T-cell (primary cell): ENCODE measurements around the gene MAP2. TPM values are rescaled to one million over a fixed set of nuclear protein-coding genes. Genes with fewer than 3 reads are reported as not detected.

ENCODE experiments used
- ATAC-seq, 4 experiments: fragments of 200-7000 bp in 3 of 4; fragments of 150-1000 bp in 1 of 4; cut with Tn5 transposase; replicated peaks in 1 of 4; 1 replicate in 3 of 4; 2 replicates in 1 of 4; pipeline ENCODE4 v1.10.0; 2021; ENCODE audit warnings: moderate library complexity in 3 of 4, mild to moderate bottlenecking in 2 of 4, moderate number of reproducible peaks in 1 of 4
- CTCF ChIA-PET, 2 donors: fragments of 300-600 bp; sonication (Branson Sonifier 250); formaldehyde crosslinking; loops; one replicate each; lab custom pipeline; 2022; ENCODE audit warnings: antibody characterized with exemption in 2 of 2; lab: Charles Lee
- POLR2A ChIA-PET, 2 donors: fragments of 300-600 bp; sonication (Branson Sonifier 250); formaldehyde crosslinking; loops; one replicate each; lab custom pipeline; 2022; ENCODE audit warnings: antibody characterized with exemption in 2 of 2; lab: Charles Lee
- DNase-seq, 35 experiments: peaks; one replicate each; pipeline versions ENCODE4 v3.0.0 to v3.0.0-alpha.2; 2013 to 2023
- H3K27ac ChIP-seq: one replicate; pipeline ENCODE4 v1.5.1; 2013; ENCODE audit warnings: low read length
- H3K27me3 ChIP-seq, 2 experiments: replicated peaks in 1 of 2; 1 replicate in 1 of 2; 2 replicates in 1 of 2; pipeline versions ENCODE4 v1.6.1 to v1.7.0; 2013; ENCODE audit warnings: low read length in 1 of 2, mixed read lengths in 1 of 2; ENCODE audit not compliant: control insufficient read depth in 2 of 2, insufficient read depth in 2 of 2; ENCODE audit errors: extremely low read depth in 1 of 2
- H3K36me3 ChIP-seq, 2 donors: 1 replicate in 1 of 2; 2 replicates in 1 of 2; pipeline versions ENCODE4 v1.6.1 to v1.7.0; 2013; ENCODE audit warnings: low read length in 1 of 2; ENCODE audit not compliant: control insufficient read depth in 2 of 2, insufficient read depth in 1 of 2; ENCODE audit errors: extremely low read depth in 1 of 2
- H3K4me1 ChIP-seq, 2 experiments: 1 replicate in 1 of 2; 2 replicates in 1 of 2; pipeline versions ENCODE4 v1.6.1 to v1.7.0; 2013; ENCODE audit warnings: low read length in 2 of 2, mixed read lengths in 1 of 2; ENCODE audit not compliant: insufficient read depth in 2 of 2, control insufficient read depth in 1 of 2; ENCODE audit errors: extremely low read depth in 1 of 2
- H3K4me3 ChIP-seq, 2 donors: 1 replicate in 1 of 2; 2 replicates in 1 of 2; pipeline versions ENCODE4 v1.5.1 to v1.7.0; 2013; ENCODE audit warnings: mild to moderate bottlenecking in 2 of 2, low read length in 1 of 2, moderate library complexity in 1 of 2; ENCODE audit not compliant: control insufficient read depth in 1 of 2; ENCODE audit errors: extremely low read depth in 1 of 2
- H3K9me3 ChIP-seq: 2 replicates; pipeline ENCODE4 v1.7.0; 2013
- H3K27ac Mint-ChIP-seq, 2 donors: one replicate each; pipeline ENCODE4 v1.8.0; 2020 to 2021; ENCODE audit warnings: mild to moderate bottlenecking in 2 of 2, mixed read lengths in 2 of 2
- H3K27me3 Mint-ChIP-seq, 2 donors: one replicate each; pipeline ENCODE4 v1.8.0; 2021 to 2022; ENCODE audit warnings: mixed read lengths in 2 of 2
- H3K36me3 Mint-ChIP-seq: one replicate; pipeline ENCODE4 v1.8.0; 2021; ENCODE audit warnings: mixed read lengths
- H3K4me1 Mint-ChIP-seq, 3 donors: one replicate each; pipeline ENCODE4 v1.8.0; 2020 to 2022; ENCODE audit warnings: mixed read lengths in 3 of 3, mild to moderate bottlenecking in 1 of 3
- H3K4me3 Mint-ChIP-seq, 3 donors: one replicate each; pipeline ENCODE4 v1.8.0; 2020 to 2022; ENCODE audit warnings: mild to moderate bottlenecking in 3 of 3, mixed read lengths in 3 of 3, moderate library complexity in 3 of 3
- H3K9me3 Mint-ChIP-seq, 3 donors: one replicate each; pipeline ENCODE4 v1.8.0; 2020 to 2022; ENCODE audit warnings: mixed read lengths in 3 of 3
- WGBS: methylation state at CpG from one replicate; pipeline ENCODE4 v1.1.5; 2013; ENCODE audit warnings: missing lambda C conversion rate; ENCODE audit not compliant: insufficient coverage; 5-methylcytosine and 5-hydroxymethylcytosine counted together
- total RNA-seq, 35 experiments: library from RNA in 6 of 35; stranded (reverse) in 6 of 35; fragments of 120-200 nt in 1 of 35; gene quantifications; one replicate each; pipeline versions ENCODE4 v1.2.1 to v1.2.4 and lab custom pipeline; 2013 to 2026

MAP2 gene
- total RNA-seq, 5 donors from 2014 or later (not counting 1 experiment from before 2014, with no cell fraction given): 0.35 to 0.86 (median 0.46) TPM

GRCh38 chr2:209560911-209561310 is 137.1 kb downstream of the MAP2 start:
- peaks cover 0 to 3% of the 10 kb centered on the region in 2 donors for H3K27me3 Mint-ChIP-seq
- no peak overlapping the region for H3K27ac Mint-ChIP-seq
- ChIA-PET CTCF (no interaction called here), POLR2A (no interaction called here)
- no peak for DNase-seq
- H3K4me3 Mint-ChIP-seq: no peak overlapping the region
- Histone ChIP-seq H3K4me3 (no peak overlapping the region), H3K27me3 (no peaks in the 10 kb centered on the region), H3K4me1 (no peaks in the 10 kb centered on the region), H3K36me3 (no peaks in the 10 kb centered on the region), H3K27ac (no peak overlapping the region), H3K9me3 (no peaks in the 10 kb centered on the region)
- no peaks in the 10 kb centered on the region for H3K36me3 Mint-ChIP-seq
- ATAC-seq: no peak
- WGBS: 83% methylated on average over 1 of the region's 3 CpGs
- H3K9me3 Mint-ChIP-seq: no peaks in the 10 kb centered on the region
- H3K4me1 Mint-ChIP-seq: no peaks in the 10 kb centered on the region

GRCh38 chr2:209563453-209563852 is 139.6 kb downstream of the MAP2 start:
- no peaks in the 10 kb centered on the region for H3K36me3 Mint-ChIP-seq
- Histone ChIP-seq H3K27ac (no peak overlapping the region), H3K36me3 (no peaks in the 10 kb centered on the region), H3K4me3 (no peak overlapping the region), H3K27me3 (no peaks in the 10 kb centered on the region), H3K9me3 (no peaks in the 10 kb centered on the region), H3K4me1 (no peaks in the 10 kb centered on the region)
- no peak for DNase-seq
- H3K4me1 Mint-ChIP-seq: no peaks in the 10 kb centered on the region
- POLR2A ChIA-PET: no interaction called here
- H3K9me3 Mint-ChIP-seq: no peaks in the 10 kb centered on the region
- no peak overlapping the region for H3K4me3 Mint-ChIP-seq
- ATAC-seq: no peak
- CTCF ChIA-PET: no interaction called here
- H3K27me3 Mint-ChIP-seq: peaks cover 0 to 3% of the 10 kb centered on the region in 2 donors
- 77% methylated on average over 3 of the region's 5 CpGs for WGBS
- H3K27ac Mint-ChIP-seq: no peak overlapping the region

- Histone ChIP-seq H3K27me3 (no peaks in the 10 kb centered on the region), H3K36me3 (no peaks in the 10 kb centered on the region), H3K4me3 (no peak overlapping the region), H3K27ac (no peak overlapping the region), H3K4me1 (no peaks in the 10 kb centered on the region), H3K9me3 (no peaks in the 10 kb centered on the region)
- DNase-seq (no peak), ATAC-seq (no peak)
- Mint-ChIP-seq H3K4me1 (no peaks in the 10 kb centered on the region), H3K36me3 (no peaks in the 10 kb centered on the region), H3K4me3 (no peak overlapping the region), H3K9me3 (no peaks in the 10 kb centered on the region), H3K27me3 (peaks cover 0 to 3% of the 10 kb centered on the region in 2 donors), H3K27ac (no peak overlapping the region)
- ChIA-PET POLR2A (no interaction called here), CTCF (no interaction called here)
- 83% methylated on average over 1 of the region's 3 CpGs for WGBS
Observed at GRCh38 chr2:209564816-209565215, 141.0 kb downstream of the MAP2 start.

GRCh38 chr2:209565896-209566582 is 142.2 kb downstream of the MAP2 start:
- POLR2A ChIA-PET: no interaction called here
- no peak overlapping the region for H3K4me3 Mint-ChIP-seq
- no peaks in the 10 kb centered on the region for H3K27me3 ChIP-seq
- DNase-seq (no peak), ATAC-seq (no peak)
- H3K4me3 ChIP-seq: no peak overlapping the region
- no peaks in the 10 kb centered on the region for H3K36me3 Mint-ChIP-seq
- no peak overlapping the region for H3K27ac ChIP-seq
- no peak overlapping the region for H3K27ac Mint-ChIP-seq
- H3K27me3 Mint-ChIP-seq: no peaks in the 10 kb centered on the region
- H3K4me1 ChIP-seq: no peaks in the 10 kb centered on the region
- H3K9me3 ChIP-seq: no peaks in the 10 kb centered on the region
- WGBS: 67% methylated on average over 1 of the region's 7 CpGs
- H3K36me3 ChIP-seq: no peaks in the 10 kb centered on the region
- H3K4me1 Mint-ChIP-seq: no peaks in the 10 kb centered on the region
- H3K9me3 Mint-ChIP-seq: no peaks in the 10 kb centered on the region
- CTCF ChIA-PET: interaction anchor here in 1 of 2 donors (0.5 to 0.6 kb wide), 2 partner anchors 222 to 1253 kb away, joined by 3 read pairs; no protein-coding TSS in a partner anchor

- no CpG with 5 or more reads among the region's 1 CpG for WGBS
- Histone ChIP-seq H3K9me3 (no peaks in the 10 kb centered on the region), H3K36me3 (no peaks in the 10 kb centered on the region), H3K4me1 (no peaks in the 10 kb centered on the region), H3K27ac (no peak overlapping the region), H3K4me3 (no peak overlapping the region), H3K27me3 (no peaks in the 10 kb centered on the region)
- no peak overlapping the region for H3K27ac Mint-ChIP-seq
- ATAC-seq (no peak), DNase-seq (no peak)
- POLR2A ChIA-PET: no interaction called here
- H3K27me3 Mint-ChIP-seq: no peaks in the 10 kb centered on the region
- no peak overlapping the region for H3K4me3 Mint-ChIP-seq
- no peaks in the 10 kb centered on the region for H3K4me1 Mint-ChIP-seq
- CTCF ChIA-PET: no interaction called here
- H3K9me3 Mint-ChIP-seq: no peaks in the 10 kb centered on the region
- H3K36me3 Mint-ChIP-seq: no peaks in the 10 kb centered on the region
Observed at GRCh38 chr2:209570194-209570593, 146.3 kb downstream of the MAP2 start.

- ChIA-PET CTCF (no interaction called here), POLR2A (no interaction called here)
- Histone ChIP-seq H3K36me3 (no peaks in the 10 kb centered on the region), H3K4me3 (no peak overlapping the region), H3K9me3 (no peaks in the 10 kb centered on the region), H3K27ac (no peak overlapping the region), H3K27me3 (no peaks in the 10 kb centered on the region), H3K4me1 (peaks cover 0 to 3% of the 10 kb centered on the region in 2 experiments)
- H3K4me1 Mint-ChIP-seq: peaks cover 4 to 5% (median 5%) of the 10 kb centered on the region in 3 donors
- no peak overlapping the region for H3K27ac Mint-ChIP-seq
- H3K27me3 Mint-ChIP-seq: no peaks in the 10 kb centered on the region
- ATAC-seq: no peak
- no peak for DNase-seq
- H3K4me3 Mint-ChIP-seq: no peak overlapping the region
- H3K36me3 Mint-ChIP-seq: no peaks in the 10 kb centered on the region
- H3K9me3 Mint-ChIP-seq: no peaks in the 10 kb centered on the region
- WGBS: no CpG with 5 or more reads among the region's 2 CpGs
Observed at GRCh38 chr2:209574515-209574914, 150.7 kb downstream of the MAP2 start.
